HG02623 (cell line): ENCODE measurements around the gene MMP27.
A peak's percentile ranks its signal among the peaks of the same experiment; 100 is the strongest.

Experiments
- ATAC-seq: cut with Tn5 transposase; IDR thresholded peaks from one replicate; pipeline ENCODE4 v1.9.1; 2021; ENCODE audit warnings: moderate library complexity; ENCODE audit not compliant: unreplicated experiment

MMP27 gene

GRCh38 chr11:102704841-102705240, 728 bp downstream of the MMP27 start:
- no peak for ATAC-seq

DNA sequence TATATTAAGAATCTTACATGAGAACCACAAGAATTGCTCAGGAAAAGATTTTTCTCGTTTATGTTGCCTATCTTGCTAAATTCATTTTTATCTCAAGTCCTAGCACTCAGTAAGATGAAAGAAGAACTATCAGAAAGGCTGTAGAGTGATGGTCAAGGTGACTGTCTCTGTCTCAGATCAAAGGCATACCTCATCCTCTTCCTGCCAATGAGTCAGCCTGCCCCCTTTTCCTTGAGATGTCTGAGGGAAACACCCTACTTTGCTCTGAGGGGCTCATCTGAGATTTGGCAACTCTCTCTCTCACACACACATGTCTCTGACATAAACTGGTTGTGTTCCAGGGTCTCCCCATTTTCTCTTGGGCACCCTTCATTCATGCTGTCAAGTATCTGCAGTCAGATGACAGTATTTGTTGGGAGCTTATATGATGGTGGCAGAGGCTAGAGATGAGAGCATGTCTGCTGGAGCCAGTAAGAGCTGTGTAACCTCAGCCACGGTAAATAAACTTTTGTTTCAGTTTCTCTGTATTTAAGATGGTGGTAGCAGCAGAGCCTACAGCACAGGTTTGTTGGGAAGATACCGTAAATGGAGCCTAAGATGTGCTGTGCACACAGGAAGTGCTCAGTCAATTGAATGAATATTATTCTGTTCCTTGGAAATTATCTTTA, 1.6 kb downstream of the MMP27 start:
- no peak for ATAC-seq

DNA sequence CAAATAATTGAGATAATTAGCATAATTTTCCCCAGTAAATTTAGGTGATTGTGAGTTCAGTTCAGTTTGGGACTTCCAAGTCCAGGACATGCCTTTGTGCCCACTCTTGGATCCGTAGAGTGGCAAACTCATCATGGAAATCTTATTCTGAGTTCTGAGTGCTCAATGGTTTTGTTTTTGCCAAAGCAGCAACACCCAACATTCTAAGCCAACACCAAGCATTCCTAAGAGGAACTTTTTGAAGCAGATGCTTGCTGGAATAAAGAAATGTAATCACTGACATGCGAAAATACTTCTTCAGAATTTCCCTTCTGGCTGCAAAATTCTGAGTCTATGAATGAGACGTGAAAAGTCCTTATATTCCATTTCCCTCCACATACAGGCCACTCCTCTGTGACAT, 10.4 kb downstream of the MMP27 start:
- no peak for ATAC-seq

- ATAC-seq, result no peak
Observed at GRCh38 chr11:102685754-102686153, 19.8 kb downstream of the MMP27 start.

- ATAC-seq, result no peak
Observed at GRCh38 chr11:102685338-102685737, 20.2 kb downstream of the MMP27 start.

GRCh38 chr11:102683277-102683676, 22.3 kb downstream of the MMP27 start:
- no peak for ATAC-seq

- ATAC-seq, result no peak
Observed at GRCh38 chr11:102680945-102681344, 24.6 kb downstream of the MMP27 start.

DNA sequence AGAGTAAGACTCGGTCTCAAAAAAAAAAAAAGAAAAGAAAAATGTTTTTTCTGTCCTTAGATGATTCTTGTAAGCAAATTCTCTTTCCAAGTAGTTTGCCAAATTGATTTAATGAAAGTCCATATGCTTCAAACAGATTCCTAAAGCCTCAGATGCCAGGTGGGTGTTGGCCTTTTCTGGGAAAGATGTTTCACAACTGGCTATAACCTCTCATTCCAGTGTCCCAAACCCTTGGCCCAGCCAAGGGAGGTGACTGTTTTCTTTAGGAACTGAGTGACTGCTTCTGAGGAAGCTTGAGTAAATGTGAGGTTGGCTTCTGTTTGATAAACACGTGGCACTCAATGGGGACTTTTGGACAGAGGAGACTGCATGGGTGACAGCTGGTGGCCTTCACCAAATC, 27.5 kb downstream of the MMP27 start:
- ATAC-seq, result no peak

- ATAC-seq, result no peak
Observed at GRCh38 chr11:102676084-102676483, 29.5 kb downstream of the MMP27 start.

GRCh38 chr11:102669664-102670063, 35.9 kb downstream of the MMP27 start:
- peak; percentile 62 for ATAC-seq

DNA sequence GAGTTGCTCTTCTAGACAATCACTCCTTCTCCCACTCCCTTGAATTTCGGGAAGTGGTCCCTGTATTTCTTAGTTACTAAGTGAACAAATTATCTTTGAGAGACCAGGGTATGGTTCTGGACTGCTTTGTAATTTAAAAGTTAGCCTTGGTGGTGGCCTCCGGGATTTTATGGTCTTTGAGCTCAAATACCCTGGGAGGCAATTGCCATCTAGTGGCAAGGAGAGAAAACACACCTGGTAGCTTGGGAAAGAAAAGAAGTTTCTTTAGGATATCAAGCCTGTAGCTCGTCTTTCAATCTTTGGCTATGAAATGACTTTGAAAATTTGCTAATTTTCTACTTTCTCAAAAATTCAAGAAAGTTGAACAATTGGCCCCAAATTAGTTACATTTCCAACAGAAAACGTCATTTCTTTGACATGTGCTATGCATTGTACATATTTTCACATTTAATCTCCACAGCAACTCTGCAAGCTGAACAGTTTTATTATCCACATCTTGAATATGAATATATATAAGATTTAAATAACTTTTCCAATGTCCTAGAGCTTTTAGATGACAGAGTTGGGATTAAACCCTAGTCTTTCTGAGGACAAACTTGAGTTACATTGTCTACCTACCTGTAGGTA, 39.1 kb downstream of the MMP27 start:
- peak; percentile 51 for ATAC-seq

- ATAC-seq, result no peak
Observed at GRCh38 chr11:102664001-102664752, 41.4 kb downstream of the MMP27 start.

- no peak for ATAC-seq
Observed at GRCh38 chr11:102662607-102663006, 43.0 kb downstream of the MMP27 start.

DNA sequence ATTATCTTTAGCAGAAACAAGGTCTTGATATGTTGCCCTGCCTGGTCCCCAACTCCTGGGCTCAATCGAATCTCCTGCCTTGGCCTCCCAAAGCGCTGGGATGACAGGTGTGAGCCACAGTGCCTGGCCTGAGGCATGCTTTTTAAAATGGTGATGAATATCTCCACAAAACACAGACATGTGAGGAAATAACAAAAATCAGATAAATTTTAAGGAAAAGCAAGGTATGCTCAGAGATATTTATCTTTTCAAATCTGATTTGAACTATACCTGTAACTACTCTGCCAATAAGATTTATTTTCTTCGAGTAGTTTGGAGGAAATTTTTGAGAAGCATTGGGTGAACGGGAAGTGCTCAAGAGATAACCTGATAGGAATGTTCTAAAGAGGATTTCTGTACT, 44.5 kb downstream of the MMP27 start:
- no peak for ATAC-seq

DNA sequence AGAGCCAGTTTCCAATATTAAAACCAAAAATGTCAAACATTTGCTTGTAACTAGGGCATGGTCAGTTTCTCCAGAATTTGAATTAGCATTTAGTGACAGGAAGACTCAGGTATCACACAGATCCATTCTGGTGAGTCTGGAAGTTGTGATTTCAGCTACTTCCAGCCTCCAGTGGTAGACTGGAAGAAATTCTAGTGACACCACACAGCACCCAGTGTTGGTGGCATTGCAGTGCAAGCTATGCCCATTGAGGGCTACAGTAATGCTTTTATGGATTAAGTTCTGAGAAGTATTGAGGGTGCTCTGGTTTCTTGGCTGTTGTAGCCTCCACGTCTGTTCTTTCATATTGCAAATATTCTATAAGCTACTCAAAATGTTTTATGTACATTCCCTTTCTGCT, 49.0 kb downstream of the MMP27 start:
- no peak for ATAC-seq

DNA sequence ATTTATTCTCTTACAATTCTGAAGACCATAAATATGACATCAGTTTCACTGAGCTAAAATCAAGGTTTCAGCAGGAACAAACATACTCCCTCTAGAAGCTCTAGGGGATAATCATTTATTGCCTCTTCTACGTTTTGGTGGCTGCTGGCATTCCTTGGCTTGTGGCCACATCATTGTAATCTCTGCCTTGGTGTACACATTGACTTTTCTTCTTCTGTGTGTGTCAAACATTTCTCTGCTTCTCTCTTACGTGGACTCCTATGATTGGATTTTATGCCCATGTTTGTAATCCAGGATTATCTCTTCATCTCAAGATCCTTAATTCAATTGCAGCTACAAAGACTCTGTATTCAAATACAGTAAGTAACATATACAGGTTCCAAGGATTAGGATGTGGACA, 50.0 kb downstream of the MMP27 start:
- no peak for ATAC-seq

- no peak for ATAC-seq
Observed at GRCh38 chr11:102654761-102655160, 50.8 kb downstream of the MMP27 start.

DNA sequence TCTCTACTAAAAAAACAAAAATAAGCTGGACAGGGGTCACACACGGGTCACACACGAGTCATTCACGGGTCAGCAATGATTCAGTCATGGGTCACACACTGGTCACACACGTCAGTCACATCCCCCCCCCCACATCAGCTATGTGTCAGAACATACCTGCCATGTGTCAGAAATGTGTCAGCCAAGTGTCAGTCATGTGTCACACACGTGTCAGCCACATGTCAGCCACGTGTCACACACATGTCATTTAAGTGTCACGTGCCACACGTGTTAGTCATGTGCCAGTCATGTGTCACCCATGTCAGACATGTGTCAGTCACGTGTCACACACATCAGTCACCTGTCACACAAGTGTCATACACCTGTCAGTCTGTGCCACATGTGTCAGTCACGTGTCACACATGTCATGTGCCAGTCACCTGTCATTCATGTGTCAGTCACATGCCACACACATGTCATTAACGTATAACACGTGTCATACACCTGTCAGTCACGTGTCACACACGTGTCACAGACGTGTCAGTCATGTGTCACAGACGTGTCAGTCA, 51.8 kb downstream of the MMP27 start:
- no peak for ATAC-seq

DNA sequence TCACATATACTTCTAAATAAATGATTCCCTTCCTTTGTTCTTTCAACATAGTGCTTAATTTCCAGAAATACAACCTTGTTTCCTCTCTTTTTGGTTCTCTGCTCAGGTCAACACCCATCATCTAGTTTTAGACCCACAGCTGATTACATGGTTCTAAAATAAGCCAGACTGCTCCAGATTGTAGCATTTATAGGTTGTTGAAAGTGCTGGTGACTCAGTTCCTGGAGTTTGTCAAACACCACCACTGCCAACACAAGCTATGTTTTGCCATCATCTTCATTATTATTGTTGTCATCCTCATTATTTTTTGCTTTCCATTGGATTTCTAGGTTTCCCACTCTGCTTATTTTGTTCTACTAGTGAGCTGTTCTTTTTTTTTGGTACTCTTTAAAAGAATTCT, 58.1 kb downstream of the MMP27 start:
- no peak for ATAC-seq

- ATAC-seq, result no peak
Observed at GRCh38 chr11:102643941-102644340, 61.6 kb downstream of the MMP27 start.
